ENCODE results near the gene CCNJL.
A peak's percentile ranks its signal among the peaks of the same experiment; 100 is the strongest.

Gene CCNJL

DNA sequence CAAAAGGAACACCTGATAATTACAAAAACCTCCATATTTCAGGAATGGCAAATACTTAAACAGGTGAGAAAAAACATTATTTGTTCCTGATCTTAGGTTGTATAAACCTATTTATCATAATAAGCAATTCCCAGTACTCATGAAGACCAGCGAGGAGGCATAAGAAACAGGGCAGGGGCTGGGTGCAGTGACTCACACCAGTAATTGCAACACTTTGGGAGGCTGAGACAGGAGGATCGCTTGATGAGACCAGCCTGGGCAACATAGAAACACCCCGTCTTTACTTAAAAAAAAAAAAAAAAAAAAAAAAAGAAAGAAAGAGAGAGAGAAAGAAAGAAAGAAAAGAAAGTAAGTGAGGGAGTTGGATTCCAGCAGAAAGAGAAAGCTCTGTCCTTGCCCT, 21.6 kb downstream of the CCNJL start:
- no peak for DNase-seq (ENCODE audit: low spot score)

DNA sequence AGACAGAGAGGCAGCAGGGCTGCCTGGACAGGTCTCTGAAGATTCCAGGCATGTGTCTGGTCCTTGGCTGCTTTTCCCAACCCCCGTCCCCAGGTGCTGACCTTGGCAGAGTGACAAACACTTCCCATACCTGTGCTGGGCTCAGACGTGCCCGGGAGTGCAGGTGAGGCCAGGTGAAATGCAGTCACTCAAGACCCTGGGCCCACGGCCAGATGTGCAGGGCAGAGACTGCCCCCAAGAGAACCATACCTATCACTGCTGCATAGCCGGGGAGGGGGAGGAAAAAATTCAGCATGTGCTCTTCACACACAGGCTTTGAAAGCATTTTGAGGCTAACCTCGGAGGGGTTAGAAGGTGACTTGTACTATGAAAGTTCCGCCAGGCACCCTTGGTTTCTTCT, 22.6 kb downstream of the CCNJL start:
- no peak for DNase-seq (ENCODE audit: low spot score)

DNA sequence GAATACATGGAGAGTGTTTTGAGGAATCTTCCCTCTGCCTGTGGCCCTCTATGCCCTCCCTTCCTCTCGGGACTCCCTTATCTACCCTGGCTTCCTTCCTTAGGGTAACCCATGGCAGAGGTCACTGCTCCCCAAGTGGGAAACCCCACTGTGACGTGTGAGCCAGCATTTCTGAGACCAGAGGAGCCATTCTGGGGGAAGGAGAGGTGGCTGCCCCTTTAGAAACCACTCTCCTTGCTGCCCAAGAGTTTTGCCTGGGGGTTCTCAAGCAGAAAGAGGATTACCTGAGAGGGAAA, 23.1 kb downstream of the CCNJL start:
- DNase-seq (ENCODE audit: low spot score) = no peak

DNA sequence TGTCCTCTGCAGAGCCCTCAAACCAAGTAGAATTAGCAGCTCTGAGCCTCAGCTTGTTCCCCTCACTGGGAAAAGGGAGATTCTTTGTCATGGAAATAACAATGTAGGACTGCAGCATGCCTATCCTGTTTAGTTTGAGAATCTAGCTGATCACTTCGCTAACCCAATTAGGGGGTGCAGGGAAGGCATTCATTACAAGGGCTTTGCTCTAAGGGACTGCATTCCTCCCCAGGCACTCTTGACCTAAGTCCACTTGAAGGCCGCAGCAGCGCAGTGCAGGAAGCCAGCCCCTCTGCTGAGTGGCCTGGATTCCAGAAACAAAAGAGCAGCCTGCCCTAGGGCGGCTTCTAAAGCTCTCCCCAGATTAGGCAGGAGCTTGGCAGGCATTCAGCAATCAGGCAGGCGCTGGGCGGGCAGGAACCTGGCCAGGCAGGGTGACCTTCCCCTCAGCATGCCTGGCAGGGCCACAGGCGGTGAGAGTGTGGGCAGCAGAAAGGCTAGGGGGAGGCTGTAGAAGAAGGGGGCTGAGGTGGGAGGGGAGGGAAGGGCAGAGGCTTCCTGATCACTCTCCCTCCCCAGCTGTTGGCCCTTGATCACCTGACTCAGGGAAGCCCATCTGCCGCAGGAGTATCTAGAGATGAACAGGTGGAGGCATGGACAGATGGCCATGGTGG, 24.8 kb downstream of the CCNJL start:
- no peak for DNase-seq (ENCODE audit: low spot score)

DNA sequence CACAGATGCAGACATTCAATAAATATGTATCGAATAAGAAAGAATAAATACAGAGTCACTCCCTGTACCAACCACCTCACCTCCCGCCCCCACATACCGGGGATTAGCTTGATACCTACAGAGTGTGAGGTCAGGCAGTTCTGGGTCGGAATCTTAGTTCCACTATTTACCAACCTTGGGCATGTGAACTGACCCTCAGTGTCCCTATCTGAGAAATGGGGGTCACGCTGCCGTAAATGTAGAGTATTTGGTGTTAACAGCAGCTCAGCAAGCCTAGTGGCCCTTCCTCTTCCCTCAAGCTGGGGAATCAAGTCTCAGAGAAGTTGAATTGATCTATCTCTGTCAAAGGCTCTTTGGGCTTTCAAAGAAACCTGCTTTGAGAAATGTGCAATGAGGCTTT, 25.4 kb downstream of the CCNJL start:
- DNase-seq (ENCODE audit: low spot score) = no peak

DNA sequence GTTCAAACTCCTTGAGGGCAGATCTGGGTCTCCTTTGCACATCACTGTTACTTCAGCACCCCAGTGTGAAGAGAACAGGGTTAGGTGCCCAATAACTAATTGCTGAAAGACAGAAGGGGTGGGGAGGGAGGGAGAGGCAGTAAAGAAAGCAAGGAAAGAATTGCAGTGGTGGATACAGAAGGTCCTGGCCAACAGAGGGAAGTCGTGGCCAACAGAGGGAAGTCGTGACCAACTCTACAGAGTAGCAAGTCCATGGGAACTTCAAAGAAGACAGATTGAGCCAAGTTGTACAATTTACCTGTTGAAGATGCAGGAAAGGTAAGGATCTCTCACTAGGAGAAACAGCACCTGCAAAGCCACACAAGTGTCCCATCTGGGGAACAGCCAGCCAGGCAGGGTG, 27.0 kb downstream of the CCNJL start:
- no peak for DNase-seq (ENCODE audit: low spot score)

DNA sequence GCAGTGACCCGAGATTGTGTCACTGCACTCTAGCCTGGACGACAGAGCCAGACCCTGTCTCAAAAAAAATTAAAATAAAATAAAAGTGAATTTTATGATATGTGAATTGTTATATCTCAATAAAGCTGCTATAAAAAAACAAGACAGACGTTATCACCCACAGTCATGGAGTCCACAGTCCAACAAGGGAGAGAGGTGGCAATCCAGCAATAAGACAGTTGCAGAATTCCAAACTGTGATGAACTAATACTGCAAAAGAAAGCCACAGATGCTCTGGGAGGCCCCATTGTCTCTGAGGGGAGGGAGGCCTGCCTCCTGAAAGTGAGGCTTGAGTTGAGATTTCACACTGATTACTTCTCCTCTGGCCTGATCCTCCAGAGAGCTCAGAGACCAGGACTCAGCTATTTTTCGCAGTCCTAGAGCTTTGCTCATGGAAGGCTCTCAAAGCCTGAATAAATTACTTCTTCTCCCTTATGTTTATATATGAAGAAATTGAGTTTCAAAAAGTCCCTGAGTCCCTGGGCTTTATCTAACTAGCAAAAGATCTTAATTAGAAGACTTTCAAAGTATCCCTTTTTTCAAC, 28.0 kb downstream of the CCNJL start:
- no peak for DNase-seq (ENCODE audit: low spot score)

DNA sequence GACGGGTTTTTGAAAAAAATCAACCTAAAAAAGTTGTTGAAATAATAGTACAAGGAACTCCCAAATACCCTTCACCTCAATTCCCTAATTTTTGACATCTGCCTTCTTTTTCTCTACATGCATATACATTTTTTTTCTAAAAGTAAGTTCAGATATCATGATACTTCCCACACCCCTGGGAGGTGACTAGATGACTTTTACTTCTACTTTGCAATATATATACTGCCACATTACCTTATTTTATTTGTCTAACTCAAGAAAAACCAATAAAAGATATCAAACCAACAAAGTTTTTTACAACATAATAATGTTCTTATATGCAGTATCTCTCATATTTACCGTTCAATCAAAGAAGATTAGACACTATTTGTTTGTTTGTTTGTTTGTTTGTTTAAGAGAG, 31.1 kb downstream of the CCNJL start:
- DNase-seq (ENCODE audit: low spot score) = no peak

DNA sequence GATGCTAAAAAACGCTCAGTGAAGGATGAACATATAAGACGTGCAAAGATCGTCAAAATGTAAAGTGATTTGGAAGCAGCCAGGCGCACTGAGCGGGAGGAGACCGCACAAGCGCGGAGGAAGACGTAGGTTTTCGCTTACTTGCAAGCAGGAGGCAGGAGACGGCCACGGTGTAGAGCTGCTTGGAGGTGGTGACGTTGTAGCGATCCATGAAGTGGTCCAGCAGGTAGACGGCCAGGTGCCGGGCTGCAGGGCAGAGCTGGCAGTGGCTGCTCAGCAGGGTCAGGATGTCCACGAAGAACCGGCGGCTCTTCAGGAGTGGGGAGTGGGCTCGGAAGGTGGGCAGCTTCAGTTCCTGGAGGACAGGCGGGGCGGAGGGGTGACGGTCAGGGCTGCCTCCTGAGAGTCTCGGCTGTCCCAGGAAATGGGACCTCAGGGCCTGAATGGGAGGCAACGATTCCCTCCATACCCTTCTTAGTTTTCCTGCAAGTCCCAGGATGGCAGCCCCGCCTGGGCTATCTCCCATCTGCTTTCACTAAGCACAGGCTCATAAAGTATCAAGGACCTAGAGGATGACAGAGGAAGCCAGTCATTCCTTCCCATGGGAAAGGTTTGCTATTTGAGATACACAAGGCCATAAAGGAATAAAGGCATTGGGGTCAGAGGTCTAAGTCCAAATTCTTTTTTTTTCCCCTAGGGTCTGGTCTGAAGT, 31.8 kb downstream of the CCNJL start:
- peak; percentile 51 for DNase-seq (ENCODE audit: low spot score)

DNA sequence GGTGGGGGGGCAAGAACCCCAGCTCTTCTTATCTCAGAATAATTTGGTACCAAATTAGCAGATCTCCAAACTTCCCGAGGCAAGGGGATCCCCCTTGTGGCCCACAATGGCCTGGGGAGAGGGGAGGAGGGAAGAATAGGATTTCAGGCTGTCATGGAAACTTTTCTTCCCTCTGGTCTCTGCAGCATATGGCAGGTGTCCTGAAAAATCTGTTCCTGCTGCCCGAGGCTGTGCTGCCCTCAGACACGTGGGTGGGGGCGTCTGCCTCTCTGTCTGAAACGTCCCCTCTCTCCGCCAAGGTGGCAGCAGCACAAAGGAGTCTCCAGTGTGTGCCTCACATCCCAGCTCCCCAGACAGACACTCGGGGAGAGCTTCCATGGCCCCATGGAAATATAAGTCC, 34.0 kb downstream of the CCNJL start:
- no peak for DNase-seq (ENCODE audit: low spot score)

DNA sequence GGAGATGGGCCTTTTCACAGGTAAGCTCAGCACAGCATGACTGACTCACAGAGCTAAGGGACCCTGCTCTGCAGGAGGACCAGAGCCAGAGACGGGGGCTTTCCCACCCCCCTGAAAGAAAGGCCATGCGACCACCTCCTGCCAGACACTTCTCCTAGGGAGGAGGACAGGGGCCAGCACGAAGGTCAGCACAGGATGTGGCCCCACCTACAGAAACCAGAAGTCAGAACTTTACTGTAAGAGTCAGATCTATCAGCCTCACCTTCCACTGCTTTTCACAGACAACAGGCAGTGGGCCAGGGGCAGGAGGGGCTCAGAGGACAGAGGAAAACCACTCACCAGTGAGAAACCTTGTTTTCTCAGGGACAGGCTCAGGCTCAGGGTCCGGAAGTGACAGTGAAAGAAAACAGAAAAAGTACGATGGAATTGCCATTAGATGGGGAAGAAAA, 37.9 kb downstream of the CCNJL start:
- no peak for DNase-seq (ENCODE audit: low spot score)

DNA sequence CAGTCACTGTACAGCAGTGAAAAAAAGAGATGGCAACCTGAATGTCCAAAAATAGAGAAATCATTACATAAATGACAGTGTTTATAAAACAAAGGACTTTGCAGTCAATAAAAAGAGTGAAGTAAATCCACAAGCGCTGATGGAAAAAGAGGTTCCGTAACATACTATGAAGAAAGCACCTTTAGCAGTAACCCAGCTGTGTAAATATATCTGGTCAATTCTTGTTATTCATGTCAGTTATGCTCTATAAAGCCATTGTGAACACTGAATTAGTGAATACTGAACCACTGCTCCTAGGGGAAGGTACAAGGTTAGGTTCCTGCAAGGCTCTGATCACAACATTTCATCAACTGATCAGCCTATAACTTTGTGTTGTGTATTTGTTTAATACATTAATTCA, 39.5 kb downstream of the CCNJL start:
- DNase-seq (ENCODE audit: low spot score) = no peak

DNA sequence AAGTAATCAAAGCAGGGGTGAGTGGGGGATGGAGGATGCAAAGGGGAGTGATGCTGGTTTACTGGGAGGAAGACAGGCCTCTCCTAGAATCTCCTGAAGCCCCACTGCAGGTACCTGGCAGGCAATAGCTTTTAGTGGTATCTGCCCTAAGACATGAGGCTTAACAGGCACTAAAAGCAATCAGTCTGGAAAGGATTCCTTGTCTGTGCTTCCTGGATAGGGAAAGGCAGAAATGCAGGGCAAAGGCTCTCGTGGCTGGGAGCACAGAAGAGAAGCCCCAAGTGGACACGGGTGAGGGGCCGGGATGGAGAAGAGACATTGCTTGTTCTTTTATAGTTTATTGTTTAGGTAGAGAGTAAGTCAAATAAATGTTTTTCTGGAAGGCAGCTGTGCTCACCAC, 40.1 kb downstream of the CCNJL start:
- no peak for DNase-seq (ENCODE audit: low spot score)

DNA sequence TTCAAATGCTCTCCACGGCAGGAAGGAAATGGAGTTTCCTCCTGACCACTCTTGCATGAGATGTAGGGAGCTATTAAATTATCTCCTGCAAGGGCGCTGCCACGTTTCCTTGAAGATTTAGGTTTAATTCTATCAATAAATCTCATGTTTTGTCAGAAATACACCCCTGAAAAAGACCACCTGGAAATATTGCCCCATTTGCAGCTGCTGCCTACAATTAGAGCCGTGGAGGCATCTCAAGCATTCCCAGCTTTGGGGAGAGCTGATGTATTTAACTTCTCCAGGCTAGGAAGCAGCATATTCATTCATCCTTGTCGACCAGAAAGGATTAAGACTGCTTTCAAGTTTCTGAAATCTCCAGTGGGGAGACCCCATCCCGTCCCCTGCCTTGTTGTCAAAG, 40.5 kb downstream of the CCNJL start:
- DNase-seq (ENCODE audit: low spot score) = no peak

DNA sequence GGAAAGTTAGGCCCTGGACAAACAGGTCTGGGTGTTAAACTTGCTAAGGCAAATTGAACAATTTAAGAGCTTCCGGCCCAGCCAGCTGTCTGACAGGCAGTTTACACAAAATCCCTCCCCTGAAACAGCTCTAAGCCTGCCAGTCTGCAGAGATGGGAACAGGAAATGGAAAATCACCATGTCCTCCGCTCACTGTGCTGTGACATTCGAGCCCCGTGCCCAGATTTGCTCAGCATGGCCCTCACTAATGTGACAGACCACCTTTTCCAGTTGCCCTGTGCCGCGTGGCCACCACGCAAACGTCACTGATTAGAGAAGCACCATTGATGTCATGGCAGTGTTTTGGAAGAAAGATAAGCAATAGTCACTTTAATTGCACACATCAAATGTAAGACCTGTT, 41.0 kb downstream of the CCNJL start:
- DNase-seq (ENCODE audit: low spot score) = no peak

DNA sequence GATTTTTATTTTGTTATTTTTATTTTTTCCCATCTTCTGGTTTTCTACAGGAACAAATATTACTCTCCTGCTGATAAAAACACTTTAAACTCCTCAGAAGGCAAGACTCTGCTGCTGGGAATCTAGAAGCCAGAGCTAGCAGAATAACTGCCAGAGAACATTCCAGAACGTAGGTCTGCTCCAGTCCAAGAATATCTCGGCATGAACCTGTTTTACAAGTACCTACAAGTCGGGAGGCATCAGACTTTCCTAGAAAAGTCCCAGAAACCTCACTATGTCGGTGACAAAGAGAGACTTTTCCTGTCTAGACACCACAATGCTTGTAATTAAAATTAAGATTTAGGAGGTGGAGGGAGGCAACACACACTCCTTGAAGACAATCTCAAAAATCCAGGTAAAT, 41.7 kb downstream of the CCNJL start:
- no peak for DNase-seq (ENCODE audit: low spot score)

DNA sequence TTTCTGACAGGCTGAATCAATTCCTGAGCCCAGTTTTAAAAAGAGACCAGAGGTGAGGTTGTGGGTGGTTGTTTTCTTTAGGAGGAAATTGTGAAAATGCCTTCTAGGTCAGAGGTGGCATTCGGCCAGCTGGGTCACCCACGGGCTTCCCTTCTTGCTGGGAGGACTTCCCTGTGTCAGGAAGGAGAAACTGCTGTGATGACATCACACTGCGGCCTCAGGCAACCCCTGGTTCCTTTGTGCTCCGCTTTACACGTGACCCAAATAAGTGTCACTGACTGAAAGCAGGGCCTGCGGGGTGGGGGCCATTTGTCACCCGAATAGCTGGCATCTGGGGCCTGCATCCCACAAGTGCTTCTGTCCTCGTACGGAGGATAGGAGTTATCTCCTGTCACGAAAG, 43.3 kb downstream of the CCNJL start:
- no peak for DNase-seq (ENCODE audit: low spot score)

DNA sequence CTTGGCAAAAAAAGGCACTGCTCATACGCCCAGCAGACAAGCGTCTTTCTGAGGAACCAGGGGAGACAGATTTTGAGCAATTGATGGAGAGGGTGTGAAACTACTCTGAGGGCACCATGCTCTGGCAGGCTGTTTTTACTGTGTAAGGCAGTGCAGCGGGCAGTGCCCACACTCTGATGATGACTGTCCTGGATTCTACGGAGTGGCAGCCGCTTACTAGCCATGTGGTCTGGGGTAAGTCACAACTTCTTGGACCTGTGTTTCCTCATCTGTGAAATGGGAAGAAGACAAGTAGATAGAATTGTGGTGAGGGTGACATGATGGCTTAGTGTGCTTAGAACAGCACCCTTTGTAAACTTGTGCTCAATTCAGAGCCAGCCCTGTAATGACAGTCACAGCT, 44.2 kb downstream of the CCNJL start:
- DNase-seq (ENCODE audit: low spot score) = no peak

DNA sequence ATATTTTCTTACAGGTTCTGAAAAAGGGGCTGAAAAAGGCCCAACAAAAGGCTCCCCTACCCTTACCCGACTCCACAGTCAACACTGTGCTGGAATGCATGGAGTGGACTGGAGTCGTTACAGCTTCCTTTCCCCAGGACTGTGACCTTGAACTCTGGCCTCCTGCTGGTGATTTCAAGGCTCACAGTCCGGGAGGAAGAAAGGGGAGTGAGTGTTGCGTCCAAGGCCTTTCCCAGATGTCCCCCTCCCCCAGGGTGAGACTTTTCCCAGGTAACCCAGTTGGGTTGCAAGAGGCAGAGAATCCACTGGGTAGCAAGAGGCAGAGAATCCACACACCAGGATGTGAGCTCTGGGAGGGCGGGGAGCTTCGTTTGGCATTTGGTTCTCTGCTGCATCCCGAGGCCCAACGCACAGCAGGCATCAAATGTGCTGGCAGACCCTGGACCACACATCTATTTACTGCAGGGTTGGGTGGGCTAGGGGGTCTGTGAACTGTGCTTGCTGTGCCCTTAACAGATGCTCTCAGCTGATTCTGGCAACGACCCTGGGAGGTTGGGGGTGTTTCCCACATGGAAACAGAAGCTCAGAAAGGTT, 45.5 kb downstream of the CCNJL start:
- no peak for DNase-seq (ENCODE audit: low spot score)

DNA sequence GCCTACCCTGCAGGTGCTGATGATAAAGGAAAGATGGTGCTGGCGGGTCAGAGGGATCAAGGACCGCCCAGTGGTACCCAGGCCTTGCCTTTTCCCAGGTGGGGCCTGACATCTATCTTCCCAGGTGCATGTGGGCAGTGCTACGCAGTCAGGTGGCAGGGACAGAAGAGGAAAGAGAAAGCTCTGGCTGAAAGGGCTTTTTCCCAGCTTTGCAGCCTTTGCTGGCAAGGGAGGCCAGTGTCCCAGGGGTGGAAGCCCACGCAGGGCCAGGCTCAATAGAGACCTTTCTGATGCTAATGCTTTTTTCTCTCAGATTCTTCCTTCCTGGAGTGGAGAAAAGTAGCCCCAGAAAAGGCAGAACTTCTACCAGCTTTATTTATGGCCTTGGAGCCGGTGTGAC, 46.3 kb downstream of the CCNJL start:
- DNase-seq (ENCODE audit: low spot score) = no peak

DNA sequence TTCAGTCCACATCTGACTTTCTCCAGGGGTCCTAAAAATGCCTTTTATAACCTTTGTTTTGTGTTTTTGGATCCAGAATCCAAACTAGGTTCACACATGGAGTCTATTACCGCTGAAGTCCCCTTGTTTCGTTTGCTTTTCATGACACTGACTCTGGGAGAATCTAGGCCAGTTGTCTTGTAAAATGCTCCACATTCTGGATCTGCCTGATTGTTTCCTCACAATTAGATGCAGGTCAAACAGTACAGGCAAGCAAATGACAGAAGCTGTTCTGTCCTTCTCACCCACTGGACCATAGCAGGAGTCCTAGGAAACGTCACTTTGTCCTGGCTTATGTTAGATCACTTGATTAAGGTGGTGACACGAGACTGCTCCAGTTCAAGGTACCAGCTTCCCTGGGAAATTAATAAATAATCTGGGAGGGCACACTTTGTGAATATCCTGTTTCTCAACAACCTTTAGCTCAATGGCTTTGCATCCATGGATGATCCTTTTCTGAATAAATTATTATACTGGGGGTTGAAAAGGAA, 49.0 kb downstream of the CCNJL start:
- no peak for DNase-seq (ENCODE audit: low spot score)

DNA sequence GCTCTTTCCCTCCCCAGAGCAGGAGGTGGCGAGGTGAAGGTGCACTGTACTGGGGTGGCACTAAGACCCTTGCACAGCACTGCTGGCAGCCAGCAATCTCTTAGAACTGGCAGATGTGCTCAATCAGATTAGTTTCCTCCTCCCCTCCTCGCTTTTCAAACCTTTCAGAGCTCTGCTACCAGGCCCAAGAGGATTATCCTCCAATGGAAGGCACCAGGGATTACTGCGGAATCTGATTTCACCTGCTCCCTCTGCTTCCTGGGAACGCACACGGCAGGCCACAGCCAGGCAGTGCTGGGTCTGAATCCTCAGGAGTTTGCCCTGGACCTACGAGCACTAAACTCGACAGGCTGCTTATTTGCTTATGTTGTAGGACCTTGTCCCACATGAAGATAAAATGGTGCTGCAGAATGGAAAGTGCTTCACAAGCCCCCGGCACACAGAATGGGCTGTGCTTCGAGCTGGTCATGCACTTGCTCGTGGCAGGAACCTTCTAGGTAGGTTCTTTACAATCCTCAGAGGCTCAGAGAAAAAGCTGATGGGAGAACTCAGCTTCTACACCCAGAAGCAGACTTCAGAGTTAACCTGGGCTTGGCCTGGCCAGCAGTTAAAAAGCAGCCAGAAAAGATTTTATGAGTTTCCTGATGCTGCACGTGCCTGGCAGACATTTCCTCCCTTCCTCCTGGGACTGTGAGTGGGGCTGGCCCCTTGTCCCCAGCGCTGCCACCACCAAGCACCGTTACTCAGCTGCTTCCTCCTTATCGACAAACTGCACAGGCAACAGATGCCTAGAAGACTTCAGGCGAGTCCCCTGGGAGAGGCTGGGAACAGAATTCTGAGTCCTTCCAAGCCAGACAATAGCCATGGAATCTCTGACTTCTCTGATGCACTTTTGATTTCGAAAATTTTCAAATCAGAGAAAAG, 50.0 kb downstream of the CCNJL start:
- DNase-seq (ENCODE audit: low spot score) = no peak
